GM12875 (cell line): Measurements from ENCODE around the gene CCDC13.

Source experiments
- H3K4me3 ChIP-seq: one replicate; pipeline ENCODE4 v1.5.1; 2011; ENCODE audit warnings: low read depth, low read length, control low read depth
- CTCF ChIP-seq: IDR thresholded peaks from 2 replicates; pipeline ENCODE4 v1.5.1; 2011; ENCODE audit warnings: low read depth, mild to moderate bottlenecking, control low read depth, inconsistent platforms, low read length, moderate library complexity, borderline replicate concordance; ENCODE audit not compliant: insufficient read depth

CCDC13 gene

GRCh38 chr3:42802876-42803413, 29.9 kb upstream of the CCDC13 start:
- H3K4me3 ChIP-seq: peak overlapping the region; percentile 82
- TF ChIP-seq CTCF: no peak

GRCh38 chr3:42801784-42802183, 28.7 kb upstream of the CCDC13 start:
- TF ChIP-seq CTCF: no peak
- H3K4me3 ChIP-seq: no peak overlapping the region

DNA sequence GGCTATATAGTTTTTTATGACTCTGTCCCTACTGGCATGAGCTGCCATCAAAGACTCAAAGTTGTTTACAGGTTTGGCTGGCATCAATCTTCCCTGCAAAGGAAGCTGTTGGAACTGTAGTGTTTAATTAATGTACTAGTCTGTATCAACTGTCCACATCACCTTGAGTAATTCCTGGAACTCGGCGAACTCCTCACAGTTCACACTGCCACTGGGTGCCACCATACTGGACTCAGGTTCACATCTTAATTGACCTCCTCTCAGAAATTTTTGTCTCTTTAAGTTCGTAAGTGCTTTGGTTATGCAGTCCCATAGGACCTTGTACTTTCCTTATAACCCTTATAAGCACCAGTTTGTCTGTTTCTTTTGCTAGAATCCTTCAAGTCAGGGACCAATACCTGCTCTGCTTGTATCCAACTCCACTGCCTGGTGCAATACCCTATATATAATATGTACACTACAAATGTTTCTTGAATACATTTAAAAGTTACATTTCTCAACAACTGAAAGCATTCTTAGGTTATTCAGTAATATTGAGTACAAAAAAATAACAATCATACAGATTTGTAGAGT, 28.1 kb upstream of the CCDC13 start:
- no peak for TF ChIP-seq CTCF

DNA sequence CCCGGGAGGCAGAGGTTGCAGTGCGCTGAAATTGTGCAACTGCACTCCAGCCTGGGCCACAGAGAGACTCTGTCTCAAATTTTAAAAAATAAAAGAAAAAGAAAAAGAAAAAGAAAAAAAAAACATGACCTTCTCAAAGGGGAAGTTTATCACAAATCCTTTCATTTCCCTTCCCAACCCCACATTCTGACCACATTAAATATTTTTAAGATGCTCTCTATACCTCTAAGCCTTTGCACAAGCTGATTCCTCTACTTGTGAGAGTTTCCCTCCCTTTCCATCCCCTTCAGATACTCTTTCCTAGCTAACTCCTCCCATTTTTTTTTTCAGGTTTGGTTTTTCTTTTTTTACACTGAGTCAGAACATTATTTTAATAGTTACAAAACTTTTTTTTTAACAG, 27.2 kb upstream of the CCDC13 start:
- no peak overlapping the region for H3K4me3 ChIP-seq
- no peak for TF ChIP-seq CTCF

More for the DNA sequence above, 28.1 kb upstream of the CCDC13 start:
- H3K4me3 ChIP-seq: no peak overlapping the region

DNA sequence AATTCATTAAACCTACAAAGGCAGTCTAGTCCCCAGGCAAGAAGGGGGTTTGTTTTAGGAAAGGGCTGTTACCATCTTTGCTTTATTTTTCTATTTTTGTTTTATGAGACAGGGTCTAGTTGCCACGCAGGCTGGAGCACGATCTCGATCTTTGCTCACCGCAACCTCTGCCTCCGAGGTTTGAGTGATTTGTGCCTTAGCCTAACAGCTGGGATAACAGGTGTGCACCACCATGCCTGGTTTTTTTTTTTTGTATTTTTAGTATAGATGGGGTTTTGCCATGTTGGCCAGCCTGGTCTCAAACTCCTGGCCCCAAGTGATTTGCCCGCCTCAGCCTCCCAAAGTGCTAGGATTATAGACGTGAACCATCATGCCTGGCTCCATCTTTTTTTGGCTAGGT, 26.3 kb upstream of the CCDC13 start:
- no peak for TF ChIP-seq CTCF

GRCh38 chr3:42796332-42796885, 23.4 kb upstream of the CCDC13 start:
- H3K4me3 ChIP-seq: no peak overlapping the region
- TF ChIP-seq CTCF: no peak

More for the DNA sequence above, 26.3 kb upstream of the CCDC13 start:
- no peak overlapping the region for H3K4me3 ChIP-seq

DNA sequence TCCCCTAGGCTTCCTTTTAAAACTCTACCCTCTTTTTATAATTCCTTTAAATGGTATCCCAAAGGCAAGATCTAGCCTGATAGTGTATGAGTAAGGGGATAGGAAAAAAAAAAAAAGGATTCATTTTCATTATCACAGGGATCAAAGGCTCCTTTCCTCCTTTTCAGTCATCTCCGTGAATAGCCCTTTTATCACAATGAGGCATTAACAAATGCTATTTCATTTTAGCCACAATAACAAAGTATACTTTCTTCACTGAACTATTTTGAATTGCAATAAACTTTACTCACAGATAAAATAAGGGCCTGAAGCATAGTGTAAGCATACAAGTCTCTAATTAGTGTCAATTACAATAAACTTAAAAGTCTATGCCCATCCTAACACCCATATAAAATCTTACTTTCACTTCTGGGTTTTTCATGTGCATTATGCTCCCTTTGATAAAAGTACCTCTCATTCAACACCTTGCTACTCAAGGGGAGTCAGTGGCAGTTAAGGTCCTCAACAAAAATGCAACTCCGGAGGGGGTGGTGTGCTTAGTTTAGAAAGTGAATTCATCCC, 22.6 kb upstream of the CCDC13 start:
- TF ChIP-seq CTCF: no peak
- no peak overlapping the region for H3K4me3 ChIP-seq
